ENCODE measurements around the gene OLFM1.

GRCh38 chr9:135050072-135050990 is 37.1 kb upstream of the OLFM1 start:
- TF ChIP-seq CTCF (IDR thresholded peaks at IDR 0.05; ENCODE audit: low read depth, low read length): no peak
- no peak for TF ChIP-seq EZH2phosphoT487 (IDR thresholded peaks at IDR 0.05; ENCODE audit: low read depth)
